Liver (tissue), 9 donors: Measurements from ENCODE around the gene HSD17B8. TPM values are rescaled to one million over a fixed set of nuclear protein-coding genes. Genes with fewer than 3 reads are reported as not detected.

Experiments used
- DNase-seq: peaks from one replicate; pipeline ENCODE4 v3.0.0-alpha.2; 2017; ENCODE audit warnings: low spot score
- H3K27ac ChIP-seq, 2 donors: one replicate each; pipeline ENCODE4 v1.7.0; 2013; ENCODE audit warnings: inconsistent platforms in 2 of 2, low read length in 2 of 2, control low read depth in 1 of 2, low read depth in 1 of 2, mild to moderate bottlenecking in 1 of 2
- H3K27me3 ChIP-seq, 4 donors: one replicate each; pipeline versions ENCODE4 v1.6.1 to v1.7.0; 2013; ENCODE audit warnings: low read length in 3 of 4, inconsistent platforms in 1 of 4, mild to moderate bottlenecking in 1 of 4, moderate library complexity in 1 of 4; ENCODE audit not compliant: control insufficient read depth in 4 of 4, insufficient read depth in 4 of 4
- H3K36me3 ChIP-seq, 4 donors: one replicate each; pipeline versions ENCODE4 v1.6.1 to v1.7.0; 2013; ENCODE audit warnings: low read length in 3 of 4, mild to moderate bottlenecking in 3 of 4, low read depth in 1 of 4, moderate library complexity in 1 of 4; ENCODE audit not compliant: control insufficient read depth in 4 of 4, insufficient read depth in 3 of 4
- H3K4me1 ChIP-seq, 4 donors: one replicate each; pipeline versions ENCODE4 v1.6.1 to v1.7.0; 2013; ENCODE audit warnings: low read length in 3 of 4, mild to moderate bottlenecking in 3 of 4, moderate library complexity in 1 of 4; ENCODE audit not compliant: control insufficient read depth in 4 of 4, insufficient read depth in 4 of 4
- H3K4me3 ChIP-seq, 3 donors: one replicate each; pipeline versions ENCODE4 v1.6.1 to v1.7.0; 2013; ENCODE audit warnings: low read length in 3 of 3, control low read depth in 1 of 3, low read depth in 1 of 3, mild to moderate bottlenecking in 1 of 3
- H3K9ac ChIP-seq, 2 donors: one replicate each; pipeline ENCODE4 v1.7.0; 2013; ENCODE audit warnings: low read length in 2 of 2, mild to moderate bottlenecking in 2 of 2, moderate library complexity in 2 of 2, control low read depth in 1 of 2, low read depth in 1 of 2
- H3K9me3 ChIP-seq, 4 donors: one replicate each; pipeline versions ENCODE4 v1.6.1 to v1.7.0; 2013; ENCODE audit warnings: low read length in 3 of 4; ENCODE audit not compliant: control insufficient read depth in 4 of 4
- ATF3 ChIP-seq: IDR thresholded peaks from 2 replicates; pipeline ENCODE4 v1.6.1; 2016; ENCODE audit warnings: antibody characterized with exemption
- CTCF ChIP-seq: fragments of 150-350 bp; IDR thresholded peaks from 2 replicates; pipeline ENCODE4 v1.5.1; 2017; ENCODE audit warnings: improper control_type of control experiment, low read depth, low read length; ENCODE audit not compliant: missing input control
- EGR1 ChIP-seq, 2 donors: IDR thresholded peaks; 2 replicates each; pipeline ENCODE4 v1.6.1; 2016 to 2018; ENCODE audit warnings: antibody characterized with exemption in 2 of 2, low read depth in 2 of 2
- FOXA1 ChIP-seq: IDR thresholded peaks from 2 replicates; pipeline ENCODE4 v1.6.1; 2016; ENCODE audit warnings: antibody characterized with exemption
- FOXA2 ChIP-seq: IDR thresholded peaks from 2 replicates; pipeline ENCODE4 v1.6.1; 2016; ENCODE audit warnings: antibody characterized with exemption
- GABPA ChIP-seq, 2 donors: IDR thresholded peaks in 1 of 2; conservative IDR thresholded peaks in 1 of 2; 2 replicates each; pipeline ENCODE4 v1.6.1; 2016; ENCODE audit warnings: antibody characterized with exemption in 2 of 2, mild to moderate bottlenecking in 1 of 2, moderate library complexity in 1 of 2
- HNF4A ChIP-seq, 2 donors: conservative IDR thresholded peaks; 2 replicates each; pipeline ENCODE4 v1.6.1; 2016; ENCODE audit warnings: antibody characterized with exemption in 2 of 2, mild to moderate bottlenecking in 2 of 2
- HNF4G ChIP-seq: IDR thresholded peaks from 2 replicates; pipeline ENCODE4 v1.6.1; 2016; ENCODE audit warnings: antibody characterized with exemption
- JUND ChIP-seq, 2 donors: IDR thresholded peaks; 2 replicates each; pipeline ENCODE4 v1.6.1; 2016; ENCODE audit warnings: antibody characterized with exemption in 2 of 2
- MAX ChIP-seq: IDR thresholded peaks from 2 replicates; pipeline ENCODE4 v1.6.1; 2016; ENCODE audit warnings: antibody characterized with exemption
- NR2F2 ChIP-seq: IDR thresholded peaks from 2 replicates; pipeline ENCODE4 v1.6.1; 2016; ENCODE audit warnings: antibody characterized with exemption
- REST ChIP-seq: IDR thresholded peaks from 2 replicates; pipeline ENCODE4 v1.6.1; 2016; ENCODE audit warnings: antibody characterized with exemption, mild to moderate bottlenecking
- RXRA ChIP-seq, 2 donors: IDR thresholded peaks; 2 replicates each; pipeline ENCODE4 v1.6.1; 2017 to 2018; ENCODE audit warnings: antibody characterized with exemption in 2 of 2, mild to moderate bottlenecking in 1 of 2
- SP1 ChIP-seq: IDR thresholded peaks from 2 replicates; pipeline ENCODE4 v1.6.1; 2018; ENCODE audit warnings: antibody characterized with exemption, mild to moderate bottlenecking
- TAF1 ChIP-seq: conservative IDR thresholded peaks from 2 replicates; pipeline ENCODE4 v1.6.1; 2016; ENCODE audit warnings: antibody characterized with exemption, mild to moderate bottlenecking
- YY1 ChIP-seq: IDR thresholded peaks from 2 replicates; pipeline ENCODE4 v1.6.1; 2016; ENCODE audit warnings: antibody characterized with exemption, mild to moderate bottlenecking
- ZBTB33 ChIP-seq: IDR thresholded peaks from 2 replicates; pipeline ENCODE4 v1.6.1; 2016; ENCODE audit warnings: antibody characterized with exemption
- WGBS: extraction: QIAGEN DNeasy Blood & Tissue Kit; methylation state at CpG from one replicate; pipeline ENCODE4 v1.1.7; 2013; 5-methylcytosine and 5-hydroxymethylcytosine counted together
- polyA plus RNA-seq, 2 donors: library from polyadenylated mRNA; stranded (reverse) in 1 of 2; unstranded in 1 of 2; fragments of 200-250 nt in 1 of 2; fragments of >200 nt in 1 of 2; fragmentation: Nextera tagmentation in 1 of 2; extraction: Ambion mirVana in 1 of 2; gene quantifications; one replicate each; pipeline versions ENCODE4 v1.2.1 to v1.2.3, GENCODE V29; 2013 to 2015
- total RNA-seq, 2 donors: library from RNA; depleted of rRNA; stranded (reverse); fragments of >200 nt; gene quantifications; one replicate each; pipeline ENCODE4 v1.2.3, GENCODE V29; 2014
- donor health status: healthy.
- donor health status: healthy.
- donor health status: healthy.
- donor health status: healthy.
- donor health status: healthy.

Gene HSD17B8
- total and polyA plus RNA-seq, 4 donors, result 24.5 to 52.3 (median 37.5) TPM

- Histone ChIP-seq H3K27me3 (no peaks in the 10 kb centered on the region), H3K27ac (no peak overlapping the region), H3K9me3 (no peaks in the 10 kb centered on the region), H3K9ac (no peak overlapping the region), H3K36me3 (no peaks in the 10 kb centered on the region), H3K4me3 (no peak overlapping the region), H3K4me1 (peaks cover 0 to 6% (median 4%) of the 10 kb centered on the region in 4 donors)
- 89% methylated on average over 6 of the region's 6 CpGs for WGBS
- TF ChIP-seq SP1, result no peak
- TF ChIP-seq FOXA1, result no peak
- TF ChIP-seq JUND (IDR thresholded peaks at IDR 0.05), result no peak
- no peak for TF ChIP-seq NR2F2
- no peak for TF ChIP-seq CTCF
- no peak for TF ChIP-seq HNF4A (conservative IDR thresholded peaks at IDR 0.05)
- TF ChIP-seq TAF1, result no peak
- TF ChIP-seq HNF4G, result no peak
- no peak for DNase-seq
These were observed 38.1 kb upstream of the HSD17B8 start for GRCh38 chr6:33166363-33166762.

- TF ChIP-seq FOXA2 (no peak), HNF4G (no peak), MAX (no peak), NR2F2 (no peak), JUND (IDR thresholded peaks at IDR 0.05) (no peak), SP1 (no peak)
- H3K9ac ChIP-seq, result no peak overlapping the region
- no peak overlapping the region for H3K4me3 ChIP-seq
- H3K4me1 ChIP-seq, result peaks cover 0 to 3% (median 2%) of the 10 kb centered on the region in 4 donors
- no peaks in the 10 kb centered on the region for H3K36me3 ChIP-seq
- H3K9me3 ChIP-seq, result no peaks in the 10 kb centered on the region
- no peak for DNase-seq
- WGBS, result 89% methylated on average over 7 of the region's 7 CpGs
- H3K27me3 ChIP-seq, result no peaks in the 10 kb centered on the region
- H3K27ac ChIP-seq, result no peak overlapping the region
These were observed 37.6 kb upstream of the HSD17B8 start for GRCh38 chr6:33166811-33167210.

- Histone ChIP-seq H3K27ac (no peak overlapping the region), H3K9me3 (no peaks in the 10 kb centered on the region), H3K27me3 (no peaks in the 10 kb centered on the region), H3K36me3 (no peaks in the 10 kb centered on the region), H3K9ac (no peak overlapping the region), H3K4me1 (no peaks in the 10 kb centered on the region), H3K4me3 (no peak overlapping the region)
- 95% methylated on average over 19 of the region's 19 CpGs for WGBS
- TF ChIP-seq EGR1 (IDR thresholded peaks at IDR 0.05; ENCODE audit: low read depth in 2 of 2), result no peak
- no peak for TF ChIP-seq FOXA1
- TF ChIP-seq ZBTB33, result no peak
- no peak for TF ChIP-seq ATF3
- no peak for TF ChIP-seq GABPA (IDR thresholded peaks at IDR 0.05 in 1 of 2, conservative IDR thresholded peaks at IDR 0.05 in 1 of 2)
- TF ChIP-seq HNF4G, result no peak
- no peak for TF ChIP-seq TAF1
- TF ChIP-seq YY1, result no peak
- TF ChIP-seq SP1, result no peak
- TF ChIP-seq NR2F2, result no peak
- no peak for TF ChIP-seq HNF4A (conservative IDR thresholded peaks at IDR 0.05)
- no peak for TF ChIP-seq RXRA (IDR thresholded peaks at IDR 0.05)
- TF ChIP-seq FOXA2, result no peak
- no peak for TF ChIP-seq REST
- DNase-seq, result no peak
These were observed 36.8 kb upstream of the HSD17B8 start for GRCh38 chr6:33167374-33168283.
